Neural cell (in vitro differentiated cells): Measurements from ENCODE around the gene ALOX5. TPM values are rescaled to one million over a fixed set of nuclear protein-coding genes. Genes with fewer than 3 reads are reported as not detected.
"Not testable (repeated sequence)": the region's sequence is repeated elsewhere in the genome, so short reads cannot be mapped to it uniquely, and the experiment has no call there.

Experiments used
- H2AFZ ChIP-seq: fragments of 200-600, 300-800 bp; sonication (generic), shearing (Covaris generic); 2 replicates; pipeline ENCODE4 v1.6.0; 2014; ENCODE audit warnings: low read depth, mild to moderate bottlenecking, antibody characterized with exemption, low read length, moderate library complexity
- H3F3A ChIP-seq: fragments of 200-600 bp; shearing (Covaris generic); 2 replicates; pipeline ENCODE4 v1.6.1; 2016; ENCODE audit warnings: mild to moderate bottlenecking, moderate library complexity, mixed read lengths, antibody characterized with exemption, low read length; ENCODE audit not compliant: insufficient read depth, poor library complexity, severe bottlenecking
- H3K27ac ChIP-seq: fragments of 200-600, 300-800 bp; sonication (generic), shearing (Covaris generic); 2 replicates; pipeline ENCODE4 v1.5.1; 2014; ENCODE audit warnings: mild to moderate bottlenecking, low read length, moderate library complexity
- H3K27me3 ChIP-seq: fragments of 300-800, 200-600 bp; sonication (generic), shearing (Covaris generic); 2 replicates; pipeline ENCODE4 v1.6.0; 2014; ENCODE audit warnings: mild to moderate bottlenecking, low read depth, low read length, moderate library complexity; ENCODE audit not compliant: insufficient read depth
- H3K36me3 ChIP-seq: fragments of 300-800, 200-600 bp; sonication (generic), shearing (Covaris generic); 2 replicates; pipeline ENCODE4 v1.5.1; 2014; ENCODE audit warnings: mild to moderate bottlenecking, antibody characterized with exemption, low read length, moderate library complexity; ENCODE audit not compliant: insufficient read depth
- H3K4me2 ChIP-seq: fragments of 300-800, 200-600 bp; sonication (generic), shearing (Covaris generic); 2 replicates; pipeline ENCODE4 v1.6.0; 2014; ENCODE audit warnings: mild to moderate bottlenecking, low read length
- H3K4me3 ChIP-seq: fragments of 300-800, 200-600 bp; sonication (generic), shearing (Covaris generic); 2 replicates; pipeline ENCODE4 v1.5.1; 2014; ENCODE audit warnings: mild to moderate bottlenecking, low read length, moderate library complexity
- H3K79me2 ChIP-seq: fragments of 200-600 bp; shearing (Covaris generic); replicated peaks from 2 replicates; pipeline ENCODE4 v1.6.0; 2014; ENCODE audit warnings: mild to moderate bottlenecking, low read length, moderate library complexity; ENCODE audit not compliant: insufficient read depth
- H3K9ac ChIP-seq: fragments of 300-800, 200-600 bp; sonication (generic), shearing (Covaris generic); 2 replicates; pipeline ENCODE4 v1.6.1; 2016; ENCODE audit warnings: mild to moderate bottlenecking, low read length, mixed read lengths
- H3K9me2 ChIP-seq: fragments of 200-600 bp; shearing (Covaris generic); 2 replicates; pipeline ENCODE4 v1.6.1; 2016; ENCODE audit warnings: mild to moderate bottlenecking, low read length, mixed read lengths; ENCODE audit not compliant: insufficient read depth
- H3K9me3 ChIP-seq: fragments of 200-600, 300-800 bp; sonication (generic), shearing (Covaris generic); 2 replicates; pipeline ENCODE4 v1.6.1; 2016; ENCODE audit warnings: mild to moderate bottlenecking, mixed run types, low read length, moderate library complexity, mixed read lengths
- H4K20me1 ChIP-seq: fragments of 200-600 bp; shearing (Covaris generic); 2 replicates; pipeline ENCODE4 v1.6.1; 2016; ENCODE audit warnings: mild to moderate bottlenecking, mixed run types; ENCODE audit not compliant: insufficient read depth
- CTCF ChIP-seq: fragments of 450-650 bp; IDR thresholded peaks from 2 replicates; pipeline ENCODE4 v1.5.1; 2014; ENCODE audit warnings: antibody characterized with exemption, mild to moderate bottlenecking, moderate library complexity; ENCODE audit not compliant: poor library complexity, severe bottlenecking
- EP300 ChIP-seq: fragments of 450-650 bp; conservative IDR thresholded peaks from 2 replicates; pipeline ENCODE4 v1.6.1; 2014; ENCODE audit warnings: antibody characterized with exemption, mild to moderate bottlenecking, moderate library complexity; ENCODE audit not compliant: poor library complexity, severe bottlenecking
- EZH2 ChIP-seq: fragments of 200-600, 300-800 bp; shearing (Covaris generic), sonication (generic); IDR thresholded peaks from 2 replicates; pipeline ENCODE4 v1.6.1; 2014; ENCODE audit warnings: antibody characterized with exemption, low read length, borderline replicate concordance, mild to moderate bottlenecking; ENCODE audit not compliant: insufficient read depth, poor library complexity, severe bottlenecking
- MXI1 ChIP-seq: fragments of 450-650 bp; conservative IDR thresholded peaks from 2 replicates; pipeline ENCODE4 v1.6.1; 2014; ENCODE audit warnings: antibody characterized with exemption, mild to moderate bottlenecking; ENCODE audit not compliant: poor library complexity, severe bottlenecking
- POLR2AphosphoS5 ChIP-seq: IDR thresholded peaks from 2 replicates; pipeline ENCODE4 v1.6.1; 2012
- RAD21 ChIP-seq: fragments of 450-650 bp; conservative IDR thresholded peaks from 2 replicates; pipeline ENCODE4 v1.6.1; 2014; ENCODE audit warnings: antibody characterized with exemption, mild to moderate bottlenecking, moderate library complexity
- REST ChIP-seq: IDR thresholded peaks from 2 replicates; pipeline ENCODE4 v1.6.1; 2012; ENCODE audit warnings: borderline replicate concordance
- SMC3 ChIP-seq: fragments of 450-650 bp; conservative IDR thresholded peaks from 2 replicates; pipeline ENCODE4 v1.6.1; 2014; ENCODE audit warnings: antibody characterized with exemption, mild to moderate bottlenecking, moderate library complexity; ENCODE audit not compliant: poor library complexity
- TAF1 ChIP-seq: IDR thresholded peaks from 2 replicates; pipeline ENCODE4 v1.6.1; 2012; ENCODE audit warnings: low read depth
- polyA plus RNA-seq: library from polyadenylated mRNA; depleted of rRNA; stranded (reverse); fragments of >200 nt; gene quantifications from 2 replicates; pipeline ENCODE4 v1.2.3, GENCODE V29; 2014

ALOX5 gene
- polyA plus RNA-seq, 1 donor from 2014 or later: not detected

DNA sequence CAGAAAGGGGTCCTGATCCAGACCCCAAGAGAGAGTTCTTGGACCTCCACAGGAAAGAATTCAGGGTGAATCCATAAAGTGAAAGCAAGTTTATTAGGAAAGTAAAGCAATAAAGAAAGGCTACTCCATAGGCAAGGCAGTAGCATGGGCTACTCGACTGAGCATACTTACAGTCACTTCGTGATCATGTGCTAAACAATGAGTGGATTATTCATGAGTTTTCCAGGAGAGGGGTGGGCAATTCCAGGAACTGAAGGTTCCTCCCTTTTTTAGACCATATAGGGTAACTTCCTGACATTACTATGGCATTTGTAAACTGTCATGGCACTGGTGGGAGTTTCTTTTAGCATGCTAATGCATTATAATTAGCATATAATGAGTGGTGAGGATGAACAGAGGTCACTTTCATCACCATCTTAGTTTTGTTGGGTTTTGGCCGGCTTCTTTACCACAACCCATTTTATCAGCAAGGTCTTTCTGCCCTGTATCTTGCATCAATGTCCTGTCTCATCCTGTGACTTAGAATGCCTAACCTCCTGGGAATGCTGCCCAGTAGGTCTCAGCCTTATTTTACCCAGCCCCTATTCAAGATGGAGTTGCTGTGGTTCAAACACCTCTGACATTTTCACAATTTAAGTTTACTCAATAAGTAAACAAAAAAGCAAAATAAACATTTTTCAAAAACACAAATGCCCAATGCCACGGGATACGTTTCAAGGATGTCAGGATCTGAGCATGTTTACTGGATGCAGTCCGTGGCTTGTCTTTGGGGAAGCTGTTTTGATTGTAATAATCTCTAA lies 37.0 kb downstream of the ALOX5 start:
- H3K9me2 ChIP-seq: no peaks in the 10 kb centered on the region
- H4K20me1 ChIP-seq: no peaks in the 10 kb centered on the region
- no peak overlapping the region for H3K4me2 ChIP-seq
- H3F3A ChIP-seq: no peaks in the 10 kb centered on the region
- H3K9ac ChIP-seq: no peak overlapping the region
- no peaks in the 10 kb centered on the region for H3K36me3 ChIP-seq
- no peak overlapping the region for H2AFZ ChIP-seq
- no peak overlapping the region for H3K4me3 ChIP-seq
- no peaks in the 10 kb centered on the region for H3K9me3 ChIP-seq
- TF ChIP-seq MXI1: no peak
- no peak overlapping the region for H3K27ac ChIP-seq
- H3K79me2 ChIP-seq: no peaks in the 10 kb centered on the region
- H3K27me3 ChIP-seq: no peaks in the 10 kb centered on the region

DNA sequence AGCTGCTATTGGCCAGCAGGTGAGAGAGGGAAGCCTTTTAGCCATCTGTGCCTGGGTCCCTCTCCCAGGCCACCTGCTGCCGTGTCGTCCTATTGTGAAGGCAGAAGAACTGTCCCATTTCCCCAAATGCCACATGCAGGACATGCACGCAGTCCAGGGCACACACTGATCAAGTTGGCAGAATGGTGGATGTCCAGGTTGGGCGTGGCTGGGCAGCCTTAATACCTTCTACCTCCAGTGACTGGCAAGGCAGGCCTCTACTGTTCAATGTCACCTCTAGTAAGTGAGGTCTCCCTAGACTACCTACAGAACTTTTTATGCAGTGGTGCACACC lies 37.6 kb downstream of the ALOX5 start:
- Histone ChIP-seq H3K79me2 (no peaks in the 10 kb centered on the region), H3F3A (no peaks in the 10 kb centered on the region), H3K9me3 (no peaks in the 10 kb centered on the region), H3K9ac (no peak overlapping the region), H3K27me3 (no peaks in the 10 kb centered on the region), H3K27ac (no peak overlapping the region), H3K36me3 (no peaks in the 10 kb centered on the region), H3K4me2 (no peak overlapping the region), H2AFZ (no peak overlapping the region), H3K9me2 (no peaks in the 10 kb centered on the region), H4K20me1 (no peaks in the 10 kb centered on the region), H3K4me3 (no peak overlapping the region)
- TF ChIP-seq RAD21 (no peak), MXI1 (no peak)

- H3K27ac ChIP-seq, H3F3A ChIP-seq, H3K4me3 ChIP-seq, H2AFZ ChIP-seq, H3K36me3 ChIP-seq, H3K4me2 ChIP-seq, H3K9me3 ChIP-seq, H3K9me2 ChIP-seq, H3K79me2 ChIP-seq, H3K9ac ChIP-seq, H4K20me1 ChIP-seq: not testable (repeated sequence)
- peaks cover 13% of the 10 kb centered on the region for H3K27me3 ChIP-seq
Measured at GRCh38 chr10:45415062-45415461, 41.0 kb downstream of the ALOX5 start.

- Histone ChIP-seq H3F3A (no peaks in the 10 kb centered on the region), H3K9me2 (no peaks in the 10 kb centered on the region), H3K79me2 (no peaks in the 10 kb centered on the region), H3K9me3 (no peaks in the 10 kb centered on the region), H2AFZ (no peak overlapping the region), H4K20me1 (no peaks in the 10 kb centered on the region), H3K27ac (no peak overlapping the region), H3K36me3 (no peaks in the 10 kb centered on the region), H3K9ac (no peak overlapping the region), H3K27me3 (peaks cover 13% of the 10 kb centered on the region), H3K4me2 (no peak overlapping the region), H3K4me3 (no peak overlapping the region)
- TF ChIP-seq SMC3 (no peak), POLR2AphosphoS5 (no peak), EZH2 (no peak), CTCF (no peak), TAF1 (no peak), RAD21 (no peak), MXI1 (no peak), REST (no peak), EP300 (no peak)
Measured at GRCh38 chr10:45416603-45417002, 42.6 kb downstream of the ALOX5 start.
